Umbilical cord (tissue), 2 donors: ENCODE results near the gene LARP1. TPM values are rescaled to one million over a fixed set of nuclear protein-coding genes. Genes with fewer than 3 reads are reported as not detected.

Source experiments
- DNase-seq: peaks from one replicate; pipeline ENCODE4 v3.0.0-alpha.2; 2015; ENCODE audit warnings: low spot score
- total RNA-seq: library from RNA; depleted of rRNA; stranded (reverse); fragments of >200 nt; gene quantifications from one replicate; pipeline ENCODE4 v1.2.3, GENCODE V29; 2014; ENCODE audit warnings: low replicate concordance; ENCODE audit not compliant: insufficient read depth

Gene LARP1
- total RNA-seq, 1 donor from 2014 or later: 24.8 TPM

- peak; percentile 99 for DNase-seq
These were observed 102.5 kb downstream of the LARP1 start for GRCh38 chr5:154857530-154858296.

GRCh38 chr5:154858297-154858971 lies 103.3 kb downstream of the LARP1 start, which contains the start of gene CNOT8:
Gene CNOT8, plus strand, starts transcription at chr5:154858627. Its CDS starts 4,652 bp downstream, at chr5:154863279.
- DNase-seq: peak; percentile 99

GRCh38 chr5:154858972-154859871 lies 104.0 kb downstream of the LARP1 start:
- peak; percentile 41 for DNase-seq

- DNase-seq: peak; percentile 64
These were observed 104.9 kb downstream of the LARP1 start for GRCh38 chr5:154860123-154860522.

- no peak for DNase-seq
These were observed 105.6 kb downstream of the LARP1 start for GRCh38 chr5:154860765-154861164.

- no peak for DNase-seq
These were observed 106.8 kb downstream of the LARP1 start for GRCh38 chr5:154861946-154862345.

- DNase-seq: no peak
These were observed 107.6 kb downstream of the LARP1 start for GRCh38 chr5:154862766-154863165.

- DNase-seq: no peak
These were observed 108.3 kb downstream of the LARP1 start for GRCh38 chr5:154863291-154864080.

GRCh38 chr5:154865466-154866184 lies 110.4 kb downstream of the LARP1 start:
- no peak for DNase-seq

- no peak for DNase-seq
These were observed 111.7 kb downstream of the LARP1 start for GRCh38 chr5:154866841-154867240.

Other genes with a start within 250 kb of the LARP1 start
- gene FAXDC2, start 95.2 kb downstream of the LARP1 start, total RNA-seq: 32.3 TPM
- gene CNOT8, start 103.2 kb downstream of the LARP1 start, total RNA-seq: 66.2 TPM
- 7.7 TPM for gene GEMIN5, start 182.8 kb downstream of the LARP1 start, total RNA-seq
- gene MRPL22, start 185.7 kb downstream of the LARP1 start, total RNA-seq: 10.4 TPM